Lung microvascular endothelial cell (primary cell): ENCODE data around the gene MYD88. TPM values are rescaled to one million over a fixed set of nuclear protein-coding genes. Genes with fewer than 3 reads are reported as not detected.
A peak's percentile ranks its signal among the peaks of the same experiment; 100 is the strongest.
"Not testable (repeated sequence)": the region's sequence is repeated elsewhere in the genome, so short reads cannot be mapped to it uniquely, and the experiment has no call there.

ENCODE experiments used
- DNase-seq, 2 donors: peaks; one replicate each; pipeline versions ENCODE4 v3.0.0 to v3.0.0-alpha.2; 2010; ENCODE audit warnings: low read depth in 2 of 2
- total RNA-seq: library from RNA; depleted of rRNA; stranded (reverse); fragments of >200 nt; gene quantifications from 2 replicates; pipeline ENCODE4 v1.2.1, GENCODE V29; 2014

MYD88 gene
- total RNA-seq, 1 donor from 2014 or later, result 13.1 TPM

GRCh38 chr3:38141952-38142273 lies 3.5 kb downstream of the MYD88 start:
- no peak for DNase-seq

GRCh38 chr3:38142959-38143358 lies 4.5 kb downstream of the MYD88 start:
- no peak for DNase-seq

GRCh38 chr3:38143511-38143910 lies 5.0 kb downstream of the MYD88 start:
- no peak for DNase-seq

- no peak for DNase-seq
Measured at GRCh38 chr3:38146504-38146903, 8.0 kb downstream of the MYD88 start.

- no peak for DNase-seq
Measured at GRCh38 chr3:38147421-38147820, 9.0 kb downstream of the MYD88 start.

GRCh38 chr3:38148311-38148882 lies 9.9 kb downstream of the MYD88 start:
- no peak for DNase-seq

GRCh38 chr3:38149708-38150107 lies 11.2 kb downstream of the MYD88 start:
- no peak for DNase-seq

- DNase-seq, result no peak
Measured at GRCh38 chr3:38150780-38151528, 12.5 kb downstream of the MYD88 start.

- DNase-seq, result no peak
Measured at GRCh38 chr3:38151667-38152265, 13.3 kb downstream of the MYD88 start.

GRCh38 chr3:38152609-38153008 lies 14.1 kb downstream of the MYD88 start:
- DNase-seq, result no peak

- no peak for DNase-seq
Measured at GRCh38 chr3:38153221-38153620, 14.8 kb downstream of the MYD88 start.

- DNase-seq, result peak; percentile 55 to 62
Measured at GRCh38 chr3:38154033-38154494, 15.6 kb downstream of the MYD88 start.

- no peak for DNase-seq
Measured at GRCh38 chr3:38154625-38155255, 16.3 kb downstream of the MYD88 start.

GRCh38 chr3:38155825-38156224 lies 17.4 kb downstream of the MYD88 start:
- DNase-seq, result no peak

GRCh38 chr3:38157117-38157516 lies 18.7 kb downstream of the MYD88 start:
- no peak for DNase-seq

- DNase-seq, result no peak
Measured at GRCh38 chr3:38157595-38157994, 19.1 kb downstream of the MYD88 start.

- DNase-seq, result no peak
Measured at GRCh38 chr3:38158472-38158871, 20.0 kb downstream of the MYD88 start.

GRCh38 chr3:38160704-38161103 lies 22.2 kb downstream of the MYD88 start:
- not testable (repeated sequence) for DNase-seq

GRCh38 chr3:38163117-38163840 lies 24.8 kb downstream of the MYD88 start:
- peak in 1 of 2 donors; percentile 24 for DNase-seq

- DNase-seq, result no peak
Measured at GRCh38 chr3:38163841-38164642, 25.6 kb downstream of the MYD88 start.

GRCh38 chr3:38164643-38164951 lies 26.1 kb downstream of the MYD88 start:
- DNase-seq, result no peak
